ENCODE results near the gene FAM193B. TPM values are rescaled to one million over a fixed set of nuclear protein-coding genes. Genes with fewer than 3 reads are reported as not detected.

Gene FAM193B
- total RNA-seq, 4 donors from 2014 or later, result 57.0 to 128 (median 69.7) TPM

DNA sequence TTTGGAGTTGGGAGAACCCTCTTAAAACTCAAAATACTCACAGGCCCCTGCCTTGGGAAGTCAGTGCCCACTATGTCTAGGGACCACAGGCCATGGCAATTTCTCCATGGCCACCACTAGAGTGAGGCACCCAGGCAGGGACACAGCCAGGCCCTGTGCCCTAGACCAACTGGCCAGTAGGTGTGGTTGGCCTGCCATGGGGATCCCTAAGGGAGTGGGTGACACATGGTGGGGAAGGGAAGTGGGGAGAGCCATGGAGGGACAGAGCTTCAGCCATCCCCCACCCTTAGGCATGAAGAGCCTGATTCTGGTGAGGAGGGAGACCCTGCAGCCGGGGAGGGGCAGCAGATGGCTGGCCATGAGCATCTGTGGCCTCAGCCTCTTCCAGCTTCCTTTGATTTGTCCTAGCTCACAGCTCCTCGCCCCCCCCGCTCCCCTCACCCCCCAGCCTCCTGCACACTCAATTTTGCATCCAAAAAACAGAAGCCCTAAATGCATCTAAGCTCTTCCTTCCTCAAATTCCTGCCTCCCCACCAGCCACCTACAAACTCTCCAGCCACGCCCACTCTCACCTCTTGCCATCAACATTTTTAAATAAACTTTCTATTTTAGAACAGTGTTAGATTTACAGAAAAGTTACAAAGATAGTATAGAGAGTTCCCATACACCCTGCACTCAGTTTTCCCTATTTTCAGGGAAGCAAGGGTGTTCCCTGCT lies 79.4 kb downstream of the FAM193B start:
- DNase-seq (ENCODE audit: low spot score in 2 of 2), result no peak
- 55 to 69% methylated on average over 4 of the region's 4 CpGs for WGBS, 2 donors
- H3K4me3 ChIP-seq (ENCODE audit: low read depth, poor library complexity, severe bottlenecking), result no peak overlapping the region
- TF ChIP-seq CTCF (IDR thresholded peaks at IDR 0.05) (no peak), POLR2A (IDR thresholded peaks at IDR 0.05) (no peak)
- intact Hi-C loops (cut with DNase I; ENCODE audit: low total_unique reads), result no loop called here

GRCh38 chr5:177474002-177474476 lies 80.3 kb downstream of the FAM193B start:
- 47 to 60% methylated on average over 7 of the region's 7 CpGs for WGBS, 2 donors

GRCh38 chr5:177473443-177474001 lies 80.8 kb downstream of the FAM193B start, which contains the start of gene DBN1:
DBN1 (minus strand) TSS chr5:177473634; CDS start chr5:177473521, 113 bp downstream.
- intact Hi-C loops (cut with DNase I; ENCODE audit: low total_unique reads), result no loop called here
- no peak for TF ChIP-seq CTCF (IDR thresholded peaks at IDR 0.05)
- no peak for TF ChIP-seq POLR2A (IDR thresholded peaks at IDR 0.05)
- H3K4me3 ChIP-seq (ENCODE audit: low read depth, poor library complexity, severe bottlenecking), result peak within 1 kb of the TSS; percentile 56
- no peak for DNase-seq (ENCODE audit: low spot score in 2 of 2)
- WGBS, 2 donors, result 1 to 4% methylated on average over 33 to 43 of the region's 69 CpGs

More at GRCh38 chr5:177474002-177474476, 80.3 kb downstream of the FAM193B start:
- no peak for TF ChIP-seq CTCF (IDR thresholded peaks at IDR 0.05)
- TF ChIP-seq POLR2A (IDR thresholded peaks at IDR 0.05), result no peak
- intact Hi-C loops (cut with DNase I; ENCODE audit: low total_unique reads), result no loop called here
- DNase-seq (ENCODE audit: low spot score in 2 of 2), result no peak
- no peak overlapping the region for H3K4me3 ChIP-seq (ENCODE audit: low read depth, poor library complexity, severe bottlenecking)

DNA sequence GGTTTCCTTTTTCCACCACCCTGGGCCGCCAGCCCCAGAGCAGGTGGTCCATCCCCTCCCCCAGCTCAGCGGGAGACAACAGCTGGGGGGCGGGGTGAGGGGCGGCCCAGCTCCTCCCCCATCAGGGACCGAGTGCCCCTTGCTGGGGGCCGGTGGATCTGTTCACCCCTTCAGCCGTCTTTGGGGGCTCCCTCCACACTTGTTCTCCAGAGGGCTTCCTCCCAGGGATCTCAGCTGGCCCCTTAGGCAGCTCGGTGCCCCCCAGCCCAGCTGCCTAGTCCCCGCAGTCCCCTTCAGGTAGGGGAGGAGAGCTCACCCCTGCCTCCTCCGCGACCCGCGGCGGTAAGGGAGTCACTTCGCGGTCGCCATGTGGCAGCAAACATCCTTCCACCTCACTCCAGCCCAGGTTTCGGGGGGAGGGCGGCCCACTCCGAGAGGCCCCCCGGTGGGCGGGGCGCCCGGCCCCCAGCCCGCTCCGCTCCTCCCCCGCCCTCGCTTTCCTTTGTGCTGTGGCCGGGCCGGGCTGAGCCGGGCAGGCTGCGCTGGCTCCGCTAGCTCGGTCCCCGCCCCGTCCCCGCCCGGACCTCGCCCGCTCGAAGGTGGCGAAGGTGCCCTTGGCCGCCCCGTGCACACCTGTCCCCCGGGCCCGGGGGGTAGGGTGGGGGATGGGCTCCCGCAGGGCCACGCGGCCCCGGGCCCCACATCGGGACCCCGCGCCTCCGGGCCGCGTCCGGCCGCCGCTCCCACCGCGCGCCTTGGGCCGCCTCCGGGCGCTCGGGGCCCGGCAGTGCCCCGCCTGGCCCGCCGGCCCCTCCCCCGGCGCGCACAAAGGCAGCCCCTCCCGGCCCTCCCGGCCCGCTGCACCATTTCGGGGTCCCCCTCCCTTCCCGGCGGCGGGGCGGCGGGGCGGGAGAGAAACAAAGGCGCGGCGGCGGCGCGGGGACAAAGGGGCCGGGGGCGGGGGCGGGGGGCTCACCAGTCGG lies 81.6 kb downstream of the FAM193B start:
- peak overlapping the region; percentile 56 for H3K4me3 ChIP-seq (ENCODE audit: low read depth, poor library complexity, severe bottlenecking)
- intact Hi-C loops (cut with DNase I; ENCODE audit: low total_unique reads), result no loop called here
- no peak for TF ChIP-seq POLR2A (IDR thresholded peaks at IDR 0.05)
- no peak for TF ChIP-seq CTCF (IDR thresholded peaks at IDR 0.05)
- no peak for DNase-seq (ENCODE audit: low spot score in 2 of 2)
- 2 to 3% methylated on average over 36 to 54 of the region's 93 CpGs for WGBS, 2 donors

- DNase-seq (ENCODE audit: low spot score in 2 of 2), result peak in 1 of 2 donors; percentile 61
- H3K4me3 ChIP-seq (ENCODE audit: low read depth, poor library complexity, severe bottlenecking), result no peak overlapping the region
- intact Hi-C loops (cut with DNase I; ENCODE audit: low total_unique reads), result no loop called here
- TF ChIP-seq POLR2A (IDR thresholded peaks at IDR 0.05), result no peak
- no peak for TF ChIP-seq CTCF (IDR thresholded peaks at IDR 0.05)
- WGBS, 2 donors, result 48 to 55% methylated on average over 12 to 14 of the region's 14 CpGs
Measured at GRCh38 chr5:177471610-177472356, 82.6 kb downstream of the FAM193B start.

Measured in lower leg skin (tissue), 4 donors.